Type B pancreatic cell (in vitro differentiated cells): ENCODE data around the gene LYL1. TPM values are rescaled to one million over a fixed set of nuclear protein-coding genes. Genes with fewer than 3 reads are reported as not detected.

Experiments used
- DNase-seq: peaks from one replicate; pipeline ENCODE4 v3.0.0; 2021; ENCODE audit warnings: mixed read lengths; ENCODE audit not compliant: unreplicated experiment; ENCODE audit errors: extremely low spot score
- H3K27ac Mint-ChIP-seq: 2 replicates; pipeline ENCODE4 v1.8.0; 2021; ENCODE audit warnings: mild to moderate bottlenecking, mixed read lengths
- H3K27me3 Mint-ChIP-seq: 2 replicates; pipeline ENCODE4 v1.8.0; 2021; ENCODE audit warnings: mixed read lengths
- H3K36me3 Mint-ChIP-seq: 2 replicates; pipeline ENCODE4 v1.8.0; 2021; ENCODE audit warnings: mixed read lengths
- H3K4me1 Mint-ChIP-seq: one replicate; pipeline ENCODE4 v1.8.0; 2021; ENCODE audit warnings: mixed read lengths; ENCODE audit not compliant: unreplicated experiment
- H3K4me3 Mint-ChIP-seq: 2 replicates; pipeline ENCODE4 v1.8.0; 2021; ENCODE audit warnings: mild to moderate bottlenecking, mixed read lengths
- H3K9me3 Mint-ChIP-seq: 2 replicates; pipeline ENCODE4 v1.8.0; 2021; ENCODE audit warnings: mixed read lengths
- total RNA-seq: library from RNA; stranded (reverse); gene quantifications from 2 replicates; pipeline ENCODE4 v1.2.1, GENCODE V29; 2021; ENCODE audit warnings: low replicate concordance
- TF ChIP-seq, protein P1 (sequence below): fragments of 200-600 bp; sonication (generic); conservative IDR thresholded peaks from 2 replicates; pipeline ENCODE4 v1.5.0; 2021; ENCODE audit warnings: antibody characterized with exemption, mild to moderate bottlenecking

LYL1 gene
- total RNA-seq, 1 donor from 2014 or later: 0.19 TPM

DNA sequence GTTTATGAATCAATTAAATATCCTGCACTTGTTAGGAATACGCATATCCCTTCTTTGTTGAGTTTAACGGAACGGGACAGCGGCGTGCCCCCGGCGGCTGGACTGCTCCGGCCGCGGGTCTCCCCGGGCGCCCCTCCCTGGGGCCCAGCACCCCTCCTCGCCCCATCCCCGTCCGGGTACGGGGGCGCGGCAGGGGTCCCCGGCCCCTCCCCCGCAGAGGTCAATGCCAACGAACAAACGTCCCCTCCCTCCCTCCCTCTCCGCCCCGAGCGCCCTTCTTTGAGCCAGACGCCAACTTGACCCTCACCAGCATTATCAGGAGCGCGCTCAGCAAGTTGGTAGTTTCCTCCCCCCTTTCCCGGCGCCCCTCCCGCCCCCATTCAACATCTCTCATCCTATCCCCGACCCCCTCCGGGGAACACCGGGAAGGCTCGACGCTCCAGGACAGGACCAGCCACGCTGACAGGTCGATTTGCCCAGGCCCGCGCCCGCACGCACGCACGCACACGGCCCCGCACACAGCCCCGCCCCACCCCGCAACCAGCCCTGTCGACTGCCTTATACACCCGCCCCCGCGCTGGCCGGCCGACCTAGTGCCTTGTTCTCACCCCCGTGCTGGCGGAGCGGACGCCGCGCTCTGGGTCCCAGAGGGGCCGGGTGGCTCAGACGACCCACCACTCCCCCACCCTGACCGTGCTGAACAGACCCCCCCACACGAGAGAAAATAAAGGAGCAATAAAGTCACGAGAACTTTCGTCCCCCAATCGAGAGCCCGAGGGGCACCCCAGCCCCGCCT lies 5.0 kb downstream of the LYL1 start:
- no peak for DNase-seq
- Mint-ChIP-seq H3K36me3 (no peaks in the 10 kb centered on the region), H3K4me1 (peaks cover 13% of the 10 kb centered on the region), H3K9me3 (no peaks in the 10 kb centered on the region), H3K4me3 (no peak overlapping the region), H3K27me3 (peaks cover 73% of the 10 kb centered on the region), H3K27ac (no peak overlapping the region)
- TF ChIP-seq, protein P1, sequence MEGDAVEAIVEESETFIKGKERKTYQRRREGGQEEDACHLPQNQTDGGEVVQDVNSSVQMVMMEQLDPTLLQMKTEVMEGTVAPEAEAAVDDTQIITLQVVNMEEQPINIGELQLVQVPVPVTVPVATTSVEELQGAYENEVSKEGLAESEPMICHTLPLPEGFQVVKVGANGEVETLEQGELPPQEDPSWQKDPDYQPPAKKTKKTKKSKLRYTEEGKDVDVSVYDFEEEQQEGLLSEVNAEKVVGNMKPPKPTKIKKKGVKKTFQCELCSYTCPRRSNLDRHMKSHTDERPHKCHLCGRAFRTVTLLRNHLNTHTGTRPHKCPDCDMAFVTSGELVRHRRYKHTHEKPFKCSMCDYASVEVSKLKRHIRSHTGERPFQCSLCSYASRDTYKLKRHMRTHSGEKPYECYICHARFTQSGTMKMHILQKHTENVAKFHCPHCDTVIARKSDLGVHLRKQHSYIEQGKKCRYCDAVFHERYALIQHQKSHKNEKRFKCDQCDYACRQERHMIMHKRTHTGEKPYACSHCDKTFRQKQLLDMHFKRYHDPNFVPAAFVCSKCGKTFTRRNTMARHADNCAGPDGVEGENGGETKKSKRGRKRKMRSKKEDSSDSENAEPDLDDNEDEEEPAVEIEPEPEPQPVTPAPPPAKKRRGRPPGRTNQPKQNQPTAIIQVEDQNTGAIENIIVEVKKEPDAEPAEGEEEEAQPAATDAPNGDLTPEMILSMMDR: no peak

DNA sequence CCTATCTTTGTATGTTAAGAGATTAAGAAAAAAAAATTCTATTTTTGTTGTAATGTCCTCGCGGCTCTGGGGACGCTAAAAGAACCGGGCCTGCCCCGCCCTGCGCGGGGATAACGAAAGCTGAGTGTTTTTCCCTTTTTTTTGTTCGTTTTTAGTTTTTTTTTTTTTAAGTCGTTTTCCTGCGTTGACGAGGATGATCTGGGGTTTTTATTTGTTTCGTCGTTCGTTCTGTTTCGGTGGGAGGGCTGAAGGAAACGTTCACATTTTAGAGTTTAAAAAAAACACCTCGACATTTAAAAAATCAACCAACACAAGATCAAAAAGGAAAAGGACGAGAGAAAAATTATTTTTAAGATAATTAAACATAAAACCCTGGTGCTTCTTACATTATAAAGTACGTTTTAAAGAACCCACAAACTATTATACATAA lies 5.6 kb downstream of the LYL1 start:
- TF ChIP-seq, protein P1: no peak
- H3K4me3 Mint-ChIP-seq: no peak overlapping the region

GRCh38 chr19:13095934-13096927 lies 6.4 kb downstream of the LYL1 start:
- H3K4me3 Mint-ChIP-seq: peak overlapping the region; percentile 32
- TF ChIP-seq, protein P1: peak; percentile 63
- no peaks in the 10 kb centered on the region for H3K36me3 Mint-ChIP-seq
- peaks cover 13% of the 10 kb centered on the region for H3K4me1 Mint-ChIP-seq
- DNase-seq: no peak
- H3K27me3 Mint-ChIP-seq: peaks cover 72% of the 10 kb centered on the region
- H3K27ac Mint-ChIP-seq: no peak overlapping the region
- H3K9me3 Mint-ChIP-seq: no peaks in the 10 kb centered on the region

More for the DNA sequence above, 5.6 kb downstream of the LYL1 start:
- Mint-ChIP-seq H3K27ac (no peak overlapping the region), H3K36me3 (no peaks in the 10 kb centered on the region), H3K9me3 (no peaks in the 10 kb centered on the region), H3K27me3 (peaks cover 73% of the 10 kb centered on the region), H3K4me1 (peaks cover 13% of the 10 kb centered on the region)
- no peak for DNase-seq

- Mint-ChIP-seq H3K4me3 (peak overlapping the region; percentile 32), H3K27ac (no peak overlapping the region), H3K36me3 (no peaks in the 10 kb centered on the region), H3K27me3 (peaks cover 74% of the 10 kb centered on the region), H3K9me3 (no peaks in the 10 kb centered on the region), H3K4me1 (peaks cover 13% of the 10 kb centered on the region)
- TF ChIP-seq, protein P1: no peak
- no peak for DNase-seq
Observed at GRCh38 chr19:13095393-13095784, 7.3 kb downstream of the LYL1 start.

- Mint-ChIP-seq H3K27ac (no peak overlapping the region), H3K9me3 (no peaks in the 10 kb centered on the region), H3K36me3 (no peaks in the 10 kb centered on the region), H3K27me3 (peaks cover 74% of the 10 kb centered on the region), H3K4me3 (no peak overlapping the region), H3K4me1 (peaks cover 10% of the 10 kb centered on the region)
- no peak for DNase-seq
- TF ChIP-seq, protein P1: no peak
Observed at GRCh38 chr19:13094771-13095392, 7.8 kb downstream of the LYL1 start.
